ENCODE measurements around the gene OTOG.

Gene OTOG

DNA sequence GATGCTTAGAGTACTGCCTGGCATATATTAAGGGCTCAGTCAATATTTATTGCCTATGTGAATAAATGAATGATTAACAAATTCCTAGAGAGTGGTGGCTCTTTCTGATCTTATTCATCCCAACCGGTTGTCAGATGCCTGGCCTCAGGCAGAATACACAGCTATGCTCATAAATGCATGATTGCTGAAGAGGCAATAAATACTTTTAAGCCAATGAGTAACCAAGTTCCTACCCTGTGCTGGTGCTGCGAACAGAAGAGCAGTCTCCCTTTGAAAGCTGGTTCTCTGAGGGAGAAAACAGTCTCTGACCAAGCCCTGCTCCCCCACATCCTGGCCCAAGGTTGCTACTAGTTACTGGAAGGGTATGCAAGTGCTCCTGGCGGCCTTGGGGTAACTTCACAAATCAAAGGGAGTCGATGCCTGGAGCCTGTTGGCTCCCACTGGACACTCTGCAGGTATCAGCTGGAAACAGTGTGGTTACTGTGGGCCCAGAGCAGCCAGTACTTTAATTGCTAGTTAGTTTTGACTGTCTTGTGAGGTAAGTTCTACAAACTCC is 5.7 kb upstream of the OTOG start:
- no peak for DNase-seq (ENCODE audit: low read depth)

DNA sequence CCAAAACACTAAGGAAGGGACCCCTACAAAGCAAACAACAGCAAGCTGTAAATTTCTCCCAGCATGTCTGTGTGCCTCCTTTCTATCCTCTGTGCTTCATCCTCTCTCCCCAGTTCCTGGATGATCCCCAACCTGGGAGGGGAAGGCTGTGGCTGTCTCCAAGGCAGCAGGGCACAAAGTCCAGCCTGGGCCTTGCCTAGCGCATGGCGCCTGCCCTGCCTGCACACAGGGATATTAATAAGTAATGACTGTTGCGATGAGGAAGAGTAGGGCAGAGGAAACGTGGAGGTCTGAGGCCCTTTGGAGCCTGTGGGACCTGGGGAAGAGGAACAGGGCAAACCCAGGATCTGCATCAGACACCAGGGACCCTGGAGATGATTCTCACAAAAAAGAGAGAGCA is 4.8 kb upstream of the OTOG start:
- no peak for DNase-seq (ENCODE audit: low read depth)

DNA sequence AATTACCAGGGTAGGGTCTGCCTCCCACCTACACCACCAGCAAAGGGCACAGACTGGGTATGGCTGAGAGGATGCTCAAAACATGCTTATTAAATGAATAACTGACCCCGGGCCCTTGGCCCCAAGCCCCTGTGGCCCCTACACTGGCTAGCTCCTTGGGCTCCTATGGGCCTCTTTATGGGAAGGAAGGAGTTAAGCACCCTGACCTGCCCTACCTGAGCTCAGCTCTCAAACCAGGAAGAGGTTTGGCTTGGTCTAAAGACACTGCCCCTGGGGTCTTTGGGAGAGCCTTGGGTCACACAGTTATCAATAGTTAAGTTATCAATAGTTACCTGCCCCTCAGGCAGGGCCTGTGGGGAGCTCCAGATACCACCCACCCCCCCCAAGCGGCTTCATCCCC is 4.0 kb upstream of the OTOG start:
- no peak for DNase-seq (ENCODE audit: low read depth)

DNA sequence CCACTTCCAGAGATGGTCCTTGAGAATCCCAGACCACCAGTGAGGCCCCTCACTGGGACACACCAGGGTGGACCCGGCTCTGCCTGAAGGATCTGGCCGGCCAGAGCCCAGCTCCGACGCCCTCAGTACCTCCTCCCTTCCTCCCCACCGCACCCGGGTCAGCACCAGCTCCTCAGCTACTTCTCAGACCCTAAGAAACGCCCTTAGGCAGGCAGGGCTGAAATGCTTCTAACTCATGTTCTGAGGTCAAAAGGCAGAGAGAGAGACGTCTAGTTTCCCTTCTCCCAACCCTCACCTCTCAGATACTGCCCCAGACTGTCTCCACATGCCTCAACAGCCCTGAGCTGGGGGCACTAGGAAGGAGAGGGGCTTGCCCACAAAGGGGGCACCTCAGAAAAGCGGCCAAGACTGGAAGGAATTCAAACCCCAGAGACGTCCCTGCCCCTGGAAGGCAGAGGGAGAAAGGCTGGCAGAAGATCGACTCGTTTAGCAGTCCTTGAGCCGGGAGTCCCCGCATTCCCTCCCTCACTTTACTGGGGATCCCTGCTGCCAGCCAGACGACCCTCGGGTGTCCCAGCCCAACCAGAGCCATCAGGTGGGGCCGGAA is 3.4 kb upstream of the OTOG start:
- no peak for DNase-seq (ENCODE audit: low read depth)

DNA sequence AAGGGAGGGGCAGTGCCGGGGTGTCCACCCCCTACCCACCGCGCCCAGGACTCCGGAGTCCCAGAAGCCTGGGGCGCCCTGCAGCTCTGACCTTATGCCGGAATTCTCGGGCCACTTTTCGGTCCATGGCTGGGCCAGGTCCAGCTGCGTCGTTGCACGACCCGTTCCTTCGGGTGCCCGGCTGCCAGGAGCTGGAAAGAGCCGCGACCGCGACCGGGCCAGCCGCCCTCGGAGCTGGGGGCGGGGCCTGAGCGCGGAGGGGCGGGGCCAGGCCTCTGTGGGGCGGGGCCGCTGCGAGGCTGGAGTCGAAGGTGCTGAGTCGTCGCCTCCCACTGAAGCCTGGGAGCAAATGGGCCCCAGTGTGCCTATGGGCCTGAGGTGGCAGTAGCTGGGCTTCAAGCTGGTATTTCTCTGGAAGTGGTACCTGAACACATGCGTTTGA is 2.9 kb upstream of the OTOG start, which contains the start of gene USH1C:
Gene USH1C, minus strand, starts transcription at position 236 of the 442 bp plus-strand sequence. Its CDS starts 109 bp downstream, at position 127.
- DNase-seq (ENCODE audit: low read depth), result no peak

DNA sequence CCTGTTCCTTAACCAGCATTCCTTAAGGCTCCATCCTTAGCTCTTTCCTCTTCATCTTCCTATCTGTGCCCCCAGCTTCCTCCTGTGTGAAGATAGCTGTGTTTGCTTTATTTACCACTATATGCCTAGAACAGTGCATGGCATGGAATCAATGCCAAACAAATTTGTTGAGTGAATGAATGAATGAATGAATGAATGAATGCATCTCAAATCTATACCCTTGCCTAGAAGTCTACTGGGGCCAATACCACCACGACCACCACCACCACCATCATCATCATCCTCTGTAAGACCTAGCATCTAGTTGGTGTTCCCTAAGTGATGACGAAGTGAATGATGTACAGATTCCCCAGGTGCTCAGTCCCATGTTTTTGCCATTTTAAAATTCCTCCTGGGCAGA is 819 bp upstream of the OTOG start:
- no peak for DNase-seq (ENCODE audit: low read depth)

DNA sequence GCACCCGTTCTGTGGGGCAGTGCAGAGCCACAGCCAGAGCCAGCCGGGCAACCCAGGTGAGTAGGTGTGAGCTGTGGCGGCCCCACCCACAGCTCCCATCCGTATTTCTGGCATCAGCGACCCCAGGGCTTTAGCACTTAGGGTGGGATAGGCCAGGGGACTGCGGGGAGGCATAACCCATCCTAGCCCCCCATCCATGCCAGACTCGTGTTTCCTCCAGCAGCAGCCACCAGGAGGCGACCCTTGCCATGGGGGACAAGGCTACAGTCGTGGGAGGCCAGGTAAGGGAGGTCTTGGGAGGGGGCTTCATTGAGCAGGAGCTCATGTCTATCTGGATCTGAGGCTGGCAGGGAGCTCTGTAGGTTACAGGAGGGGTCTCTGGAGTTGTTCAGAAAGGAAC is 873 bp downstream of the OTOG start:
- DNase-seq (ENCODE audit: low read depth), result no peak

DNA sequence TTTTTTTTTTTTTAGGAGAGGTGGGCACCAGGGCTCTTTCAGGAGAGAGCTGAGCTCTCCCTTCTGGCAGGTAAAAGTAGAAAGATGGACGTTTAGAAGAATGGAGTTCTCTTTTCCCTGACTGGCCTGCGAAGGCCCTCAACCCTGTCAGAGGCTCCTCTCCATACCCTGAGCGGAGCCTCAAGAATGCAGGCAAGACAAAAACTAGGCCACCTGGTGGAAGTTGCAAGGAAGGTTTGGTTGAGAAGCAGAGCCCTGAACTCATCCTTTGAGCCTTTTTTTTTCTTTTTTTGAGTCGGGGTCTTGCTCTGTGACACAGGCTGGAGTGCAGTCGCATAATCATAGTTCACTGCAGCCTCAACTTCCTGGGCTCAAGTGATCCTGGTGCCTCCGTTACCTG is 1.4 kb downstream of the OTOG start:
- no peak for DNase-seq (ENCODE audit: low read depth)

DNA sequence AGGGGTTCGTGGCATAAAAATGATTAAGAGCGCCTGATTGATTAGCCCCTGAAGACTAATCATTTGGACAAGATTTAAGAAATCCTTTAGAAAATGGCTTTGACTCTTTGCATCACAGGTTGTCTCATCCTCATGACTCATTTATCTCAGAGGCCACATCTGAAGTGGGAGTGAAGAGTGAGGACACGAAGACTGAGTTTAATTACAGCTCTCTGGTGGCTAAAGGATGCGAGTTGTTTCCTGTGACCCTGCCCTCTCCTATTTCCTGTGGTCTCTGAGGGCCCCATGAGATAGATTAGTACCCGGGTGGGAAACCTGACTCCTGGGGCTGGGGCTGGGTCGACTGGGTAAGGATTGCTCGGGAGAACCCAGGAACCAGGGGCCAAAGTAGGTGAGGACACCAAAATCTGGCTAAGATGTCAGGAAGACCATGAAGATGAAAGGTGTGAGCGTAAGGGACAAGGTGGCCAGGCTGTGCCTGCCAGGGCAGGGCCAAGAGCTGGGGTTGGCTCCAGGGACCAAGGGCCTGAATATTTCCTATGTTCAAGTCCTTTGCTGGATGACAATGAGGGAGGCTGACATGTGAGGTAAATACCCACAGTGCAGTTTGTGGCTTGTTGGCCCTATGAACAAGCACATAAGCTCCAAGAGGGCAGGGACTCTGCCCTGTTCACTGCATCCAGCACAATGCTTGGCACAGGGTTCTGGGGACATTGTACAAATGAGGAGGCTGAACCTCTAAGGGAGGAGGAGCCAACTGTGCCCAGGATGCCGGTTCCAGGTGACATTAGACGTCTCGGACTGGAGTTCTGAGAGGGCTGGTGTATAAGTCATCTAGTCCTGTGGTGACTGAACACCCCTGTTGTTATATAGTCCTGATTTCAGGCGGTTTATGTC is 3.6 kb downstream of the OTOG start:
- no peak for DNase-seq (ENCODE audit: low read depth)

DNA sequence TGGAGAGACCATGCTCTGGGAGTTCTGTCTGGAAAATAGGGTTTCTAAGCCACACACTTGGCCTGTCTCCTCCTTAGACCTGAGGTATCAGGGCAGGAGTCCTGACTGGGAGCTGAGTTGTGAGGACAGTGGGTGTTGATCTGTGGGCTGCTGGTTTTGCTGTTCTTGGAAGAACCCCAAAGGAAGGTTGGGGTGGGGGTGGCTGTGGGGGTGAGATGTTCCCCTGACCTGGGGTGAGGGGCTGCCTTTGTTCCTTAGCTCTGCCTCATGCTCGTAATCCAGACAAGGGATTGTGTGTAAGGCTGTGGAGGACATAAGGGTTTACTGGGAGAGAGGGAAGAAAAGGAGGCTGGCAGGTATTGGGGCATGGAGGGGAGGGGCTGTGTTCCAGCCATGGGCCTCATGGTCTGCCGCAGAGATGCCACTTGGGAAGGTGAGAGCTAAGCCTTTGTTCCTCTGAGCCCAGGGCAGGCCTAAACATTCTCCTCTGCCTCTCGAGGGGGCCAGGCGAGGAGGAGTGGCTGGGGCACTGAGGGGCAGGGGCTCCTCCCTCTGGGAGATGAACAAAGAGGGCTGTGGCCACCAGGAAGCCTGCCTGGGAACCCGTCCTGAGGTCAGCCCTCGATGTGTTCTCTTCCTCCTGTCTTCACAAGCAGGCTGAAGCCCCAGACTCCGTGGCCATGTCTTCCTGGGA is 4.4 kb downstream of the OTOG start:
- no peak for DNase-seq (ENCODE audit: low read depth)

DNA sequence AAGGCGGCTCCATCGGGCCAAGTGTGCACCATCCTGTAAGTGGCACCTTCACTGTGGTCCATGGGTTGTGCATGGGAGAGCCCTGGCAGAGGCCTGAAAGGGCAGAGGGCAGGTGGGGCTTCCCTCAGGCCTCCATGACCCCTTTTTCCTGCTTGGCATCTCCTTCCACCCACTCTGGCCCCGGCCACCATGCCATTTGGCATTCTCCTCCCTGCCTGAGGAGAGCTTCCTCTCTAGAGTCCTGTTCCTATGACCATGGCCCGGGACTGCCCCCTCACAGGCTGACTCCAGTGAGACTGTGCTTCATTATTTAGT is 4.9 kb downstream of the OTOG start:
- no peak for DNase-seq (ENCODE audit: low read depth)

DNA sequence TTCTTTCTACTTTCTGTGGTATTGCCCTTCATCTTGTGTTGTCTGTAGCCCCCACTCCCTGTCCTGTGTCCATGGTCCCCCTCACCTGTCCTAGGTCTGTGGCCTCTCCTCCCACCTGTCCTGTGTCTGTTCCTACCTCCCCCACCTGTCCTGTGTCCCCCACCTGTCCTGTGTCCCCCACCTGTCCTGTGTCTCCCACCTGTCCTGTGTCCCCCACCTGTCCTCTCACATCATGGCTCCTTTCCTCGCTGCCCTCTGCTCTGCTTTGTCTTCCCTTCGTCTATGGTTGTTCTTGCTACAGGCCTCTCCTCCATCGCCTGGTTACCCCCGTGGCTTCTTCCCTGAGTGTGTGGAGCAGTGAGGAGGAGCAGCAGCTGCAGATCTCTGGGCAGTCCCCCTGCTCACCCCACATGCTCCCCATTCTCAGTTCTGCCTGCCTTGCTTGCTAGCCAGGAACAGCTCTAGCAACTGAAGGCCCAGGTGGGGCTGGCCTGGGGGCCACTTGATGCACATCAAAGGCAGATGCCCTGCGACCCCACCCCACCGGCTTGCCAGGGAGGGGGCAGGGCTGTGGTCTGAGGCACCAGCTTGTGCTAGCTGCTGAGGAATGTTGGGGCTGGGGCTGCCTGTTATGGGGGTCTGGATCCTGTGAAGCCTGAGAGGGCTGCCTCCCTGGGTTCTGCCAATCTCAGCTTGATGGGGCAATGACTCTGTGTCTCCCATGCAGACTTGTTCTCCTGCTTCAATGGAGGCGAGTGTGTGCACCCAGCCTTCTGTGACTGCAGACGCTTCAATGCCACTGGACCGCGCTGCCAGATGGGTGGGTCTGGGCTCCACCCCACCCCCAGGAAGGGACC is 5.6 kb downstream of the OTOG start:
- DNase-seq (ENCODE audit: low read depth), result no peak

DNA sequence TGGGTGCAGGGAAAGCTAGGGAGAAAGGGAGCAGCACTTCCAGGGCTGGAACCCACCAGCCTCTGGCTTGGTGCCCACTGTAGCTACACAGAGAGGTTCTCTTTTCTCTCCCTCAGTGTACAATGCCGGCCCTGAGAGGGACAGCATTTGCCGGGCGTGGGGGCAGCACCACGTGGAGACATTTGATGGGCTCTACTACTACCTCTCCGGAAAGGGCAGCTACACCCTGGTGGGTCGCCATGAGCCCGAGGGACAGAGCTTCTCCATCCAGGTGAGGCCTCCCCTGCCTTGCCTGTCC is 6.1 kb downstream of the OTOG start:
- no peak for DNase-seq (ENCODE audit: low read depth)

DNA sequence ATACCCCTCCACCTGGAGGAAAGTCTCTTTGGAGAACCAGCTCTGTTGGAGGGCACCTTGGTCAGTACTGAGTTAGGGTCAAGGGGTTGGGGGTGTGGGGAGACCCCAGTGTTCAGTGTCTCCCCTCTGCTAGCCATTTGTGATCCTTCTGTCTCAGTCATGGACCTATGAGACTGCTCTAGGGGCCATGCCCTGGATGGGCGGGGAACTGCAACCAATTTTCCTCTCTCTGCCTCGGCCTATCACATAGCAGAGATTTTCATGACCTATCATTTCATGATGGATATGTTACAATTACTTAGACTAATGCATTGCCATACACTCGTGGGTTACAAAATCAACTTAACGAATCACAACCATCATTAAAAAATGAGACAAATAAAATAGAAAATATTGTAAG is 7.4 kb downstream of the OTOG start:
- no peak for DNase-seq (ENCODE audit: low read depth)

DNA sequence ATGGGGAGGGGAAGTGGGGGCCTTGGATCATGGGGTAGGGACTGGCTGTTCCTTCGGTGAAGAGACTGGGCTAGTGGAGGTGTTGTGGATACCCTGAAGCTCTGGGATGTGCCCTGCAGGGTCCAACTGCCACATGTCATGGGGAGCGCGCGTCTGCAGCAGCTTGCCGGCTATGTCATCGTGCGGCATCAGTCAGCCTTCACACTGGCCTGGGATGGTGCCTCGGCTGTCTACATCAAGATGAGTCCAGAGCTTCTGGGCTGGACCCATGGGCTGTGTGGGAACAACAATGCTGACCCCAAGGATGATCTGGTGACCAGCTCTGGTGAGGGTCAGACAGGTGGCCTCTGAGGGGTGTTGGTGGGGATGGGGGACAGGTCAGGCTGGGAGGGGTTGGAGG is 9.9 kb downstream of the OTOG start:
- no peak for DNase-seq (ENCODE audit: low read depth)

DNA sequence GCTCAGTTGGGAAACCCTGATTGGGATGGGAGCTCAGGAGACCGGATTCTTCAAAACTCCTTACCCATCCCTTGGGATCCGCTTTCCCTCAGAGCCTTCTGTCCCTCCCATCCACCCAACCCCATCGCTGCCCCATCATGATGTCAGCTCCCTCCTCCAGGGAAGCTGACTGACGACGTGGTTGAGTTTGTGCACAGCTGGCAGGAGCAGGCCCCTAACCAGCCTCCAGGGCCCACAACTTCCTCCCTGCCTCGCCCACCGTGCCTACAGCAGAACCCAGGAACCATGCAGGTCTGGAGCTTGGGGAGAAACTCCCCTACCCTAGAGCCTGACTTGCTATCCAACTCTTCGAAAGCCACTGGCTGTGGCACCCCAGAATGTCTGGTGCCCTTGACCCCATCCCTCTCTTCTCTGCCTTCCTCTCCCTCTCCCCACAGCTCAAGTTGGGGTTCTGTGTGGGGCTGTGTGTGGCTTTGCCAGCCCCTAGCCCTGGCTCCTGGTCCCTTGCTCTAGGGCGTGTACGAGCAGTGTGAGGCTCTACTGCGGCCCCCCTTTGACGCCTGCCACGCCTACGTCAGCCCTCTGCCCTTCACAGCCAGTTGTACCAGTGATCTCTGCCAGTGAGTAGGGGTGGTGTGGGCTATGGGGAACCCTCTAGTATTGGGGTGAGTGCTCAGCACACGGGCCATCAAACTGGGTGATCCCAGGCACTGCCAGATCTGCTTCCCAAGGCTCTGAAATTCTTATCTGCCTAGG is 11.1 kb downstream of the OTOG start:
- no peak for DNase-seq (ENCODE audit: low read depth)

DNA sequence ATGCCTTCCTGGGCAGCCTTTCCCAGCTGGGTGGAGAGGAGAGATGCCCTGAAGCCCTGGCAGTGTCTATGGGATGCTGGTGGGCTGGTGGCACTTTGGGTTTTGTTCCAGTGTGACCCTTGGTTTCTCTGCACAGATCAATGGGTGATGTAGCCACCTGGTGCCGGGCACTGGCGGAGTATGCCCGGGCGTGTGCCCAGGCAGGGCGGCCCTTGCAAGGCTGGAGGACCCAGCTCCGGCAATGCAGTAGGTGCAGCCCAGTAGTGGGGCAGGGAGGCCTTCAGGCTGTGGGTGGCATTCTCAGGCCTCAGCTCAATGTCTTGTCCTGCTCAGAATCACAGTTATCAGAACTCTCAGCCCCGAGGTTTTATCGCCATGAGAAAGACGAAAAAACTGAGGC is 11.9 kb downstream of the OTOG start:
- DNase-seq (ENCODE audit: low read depth), result no peak

DNA sequence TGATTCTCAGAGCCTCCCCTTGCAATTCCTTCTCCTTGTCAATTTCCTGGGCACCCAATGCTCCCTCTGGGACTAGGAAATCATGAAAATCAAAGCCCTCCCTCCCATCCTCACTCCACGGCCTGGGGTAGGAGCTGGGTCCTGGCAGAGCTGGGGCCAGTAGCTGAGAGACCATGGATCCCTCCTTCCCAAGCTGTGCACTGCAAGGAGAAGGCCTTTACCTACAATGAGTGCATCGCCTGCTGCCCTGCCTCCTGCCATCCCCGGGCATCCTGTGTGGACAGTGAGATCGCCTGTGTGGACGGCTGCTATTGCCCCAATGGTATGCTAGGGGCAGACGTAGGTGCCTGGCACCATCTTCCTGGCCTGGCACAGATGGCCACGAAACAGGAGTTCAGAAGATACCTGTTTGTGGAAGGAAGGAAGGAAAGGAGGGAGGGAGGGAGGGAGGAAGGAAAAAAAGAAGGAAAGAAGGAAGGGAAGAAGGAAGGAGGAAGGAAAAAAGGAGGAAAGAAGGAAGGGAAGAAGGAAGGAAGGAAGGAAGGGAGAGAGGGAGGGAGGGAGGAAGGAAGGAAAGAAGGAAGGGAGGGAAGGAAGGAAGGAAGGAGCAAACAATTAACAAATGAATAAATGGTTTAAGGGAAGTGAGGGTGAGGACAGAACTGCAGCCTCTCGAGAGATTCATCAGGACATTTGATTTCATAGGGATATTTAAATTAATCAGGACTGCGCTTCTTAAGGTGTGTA is 12.5 kb downstream of the OTOG start:
- no peak for DNase-seq (ENCODE audit: low read depth)

DNA sequence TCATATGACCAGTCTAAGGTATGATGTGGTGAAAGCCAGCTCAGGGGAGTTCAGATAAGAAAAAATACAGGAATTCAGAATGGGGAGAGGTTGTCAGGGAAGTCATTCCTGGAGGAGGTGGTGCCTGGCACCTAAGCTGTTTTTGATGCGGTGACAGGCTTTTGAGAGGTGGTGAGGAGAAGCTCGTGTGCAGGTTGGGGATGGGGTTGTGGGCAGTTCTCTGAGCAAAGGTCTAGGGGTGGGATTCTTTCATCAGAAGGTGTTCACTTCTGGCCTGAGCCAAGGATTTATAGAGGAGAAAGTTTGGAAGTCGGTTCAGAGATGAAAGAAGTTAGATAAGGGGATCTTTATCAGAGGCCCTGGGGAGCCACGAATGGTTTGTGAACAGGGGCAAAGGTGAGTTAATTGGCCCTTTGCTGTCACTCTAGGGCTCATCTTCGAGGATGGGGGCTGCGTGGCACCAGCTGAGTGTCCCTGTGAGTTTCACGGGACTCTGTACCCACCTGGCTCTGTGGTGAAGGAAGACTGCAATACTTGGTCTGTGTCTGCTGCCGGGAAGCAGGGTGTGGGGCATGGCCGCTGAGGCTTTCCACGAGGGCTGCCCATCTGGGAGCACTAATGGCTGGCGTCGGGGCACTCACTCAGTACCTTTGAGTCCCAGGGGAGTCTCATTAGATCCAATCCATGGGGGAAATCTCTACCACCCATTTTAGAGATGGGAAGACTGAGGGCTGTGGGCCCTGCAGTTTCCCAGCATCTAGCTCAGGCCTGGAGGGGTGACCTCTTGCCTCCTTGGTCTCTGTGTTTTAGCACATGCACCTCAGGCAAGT is 13.4 kb downstream of the OTOG start:
- DNase-seq (ENCODE audit: low read depth), result no peak

DNA sequence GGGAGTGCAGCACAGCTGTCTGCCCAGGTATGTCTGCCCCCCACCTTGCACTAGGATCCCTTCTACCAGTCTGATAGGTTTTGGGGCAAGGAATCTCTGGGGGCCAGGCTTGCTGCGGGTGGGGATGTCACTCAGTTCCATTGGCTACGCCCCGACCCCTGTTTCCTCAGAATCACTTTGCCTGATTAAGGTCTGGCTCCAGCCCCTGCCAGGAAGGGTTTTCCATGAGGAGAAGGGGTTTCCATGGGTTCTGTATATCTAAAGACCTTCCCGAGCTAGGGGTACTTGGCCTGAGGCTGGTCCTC is 14.0 kb downstream of the OTOG start:
- no peak for DNase-seq (ENCODE audit: low read depth)

All from activated gamma-delta T cell treated with anti-CD3 and anti-CD28 coated beads, Interleukin-2, amount 50 U/mL, for 16 hours (primary cell).